Osteoblast (primary cell): ENCODE results near the gene DNAJB6. TPM values are rescaled to one million over a fixed set of nuclear protein-coding genes. Genes with fewer than 3 reads are reported as not detected.

Experiments used
- DNase-seq: peaks from one replicate; pipeline ENCODE4 v3.0.0; 2011; ENCODE audit warnings: low spot score, mixed read lengths; ENCODE audit not compliant: insufficient read length; ENCODE audit errors: missing footprints
- H2AFZ ChIP-seq: 2 replicates; pipeline ENCODE4 v1.6.0; 2011; ENCODE audit warnings: mild to moderate bottlenecking, low read length
- H3K27ac ChIP-seq: 2 replicates; pipeline ENCODE4 v1.5.1; 2011; ENCODE audit warnings: mild to moderate bottlenecking, low read depth, low read length, moderate library complexity
- H3K27me3 ChIP-seq: 2 replicates; pipeline ENCODE4 v1.6.0; 2012; ENCODE audit warnings: mild to moderate bottlenecking, control low read depth, inconsistent platforms, low read length, moderate library complexity; ENCODE audit not compliant: insufficient read depth
- H3K36me3 ChIP-seq: 2 replicates; pipeline ENCODE4 v1.5.1; 2011; ENCODE audit warnings: mild to moderate bottlenecking, low read length, control low read depth, moderate library complexity; ENCODE audit not compliant: insufficient read depth
- H3K4me1 ChIP-seq: 2 replicates; pipeline ENCODE4 v1.5.1; 2011; ENCODE audit warnings: mild to moderate bottlenecking, low read length, control low read depth, moderate library complexity; ENCODE audit not compliant: insufficient read depth
- H3K4me2 ChIP-seq: 2 replicates; pipeline ENCODE4 v1.6.0; 2011; ENCODE audit warnings: mild to moderate bottlenecking, low read length; ENCODE audit not compliant: insufficient read depth
- H3K4me3 ChIP-seq: fragments of 200-600 bp; sonication (generic); 3 replicates; pipeline ENCODE4 v1.5.1; 2012; ENCODE audit warnings: mild to moderate bottlenecking, low read length, inconsistent platforms; ENCODE audit not compliant: insufficient read depth
- H3K79me2 ChIP-seq: 2 replicates; pipeline ENCODE4 v1.6.0; 2012; ENCODE audit warnings: mild to moderate bottlenecking, low read length, control low read depth, inconsistent platforms; ENCODE audit not compliant: insufficient read depth
- H3K9me3 ChIP-seq: 2 replicates; pipeline ENCODE4 v1.5.1; 2011; ENCODE audit warnings: low read depth, low read length, control low read depth
- H4K20me1 ChIP-seq: 2 replicates; pipeline ENCODE4 v1.6.0; 2012; ENCODE audit warnings: mild to moderate bottlenecking, low read length, control low read depth; ENCODE audit not compliant: insufficient read depth
- total RNA-seq: library from RNA; depleted of rRNA; stranded (reverse); fragments of >200 nt; gene quantifications from 2 replicates; pipeline ENCODE4 v1.2.3, GENCODE V29; 2012
- TF ChIP-seq, protein P1 (sequence below): IDR thresholded peaks from 2 replicates; pipeline ENCODE4 v1.5.1; 2011; ENCODE audit warnings: mild to moderate bottlenecking, low read depth, low read length, moderate library complexity; ENCODE audit errors: extremely low read depth

Gene DNAJB6
- total RNA-seq, 1 donor, result 84.7 TPM

- H3K27ac ChIP-seq, result peak overlapping the region; percentile 98
- H3K27me3 ChIP-seq, result no peaks in the 10 kb centered on the region
- peak; percentile 76 for DNase-seq
- H2AFZ ChIP-seq, result peak overlapping the region; percentile 77
- peak overlapping the region; percentile 84 for H3K4me2 ChIP-seq
- no peaks in the 10 kb centered on the region for H3K79me2 ChIP-seq
- H3K36me3 ChIP-seq, result no peaks in the 10 kb centered on the region
- peak overlapping the region; percentile 24 for H3K4me3 ChIP-seq
- H3K4me1 ChIP-seq, result peaks cover 23% of the 10 kb centered on the region
- no peaks in the 10 kb centered on the region for H4K20me1 ChIP-seq
- TF ChIP-seq, protein P1, sequence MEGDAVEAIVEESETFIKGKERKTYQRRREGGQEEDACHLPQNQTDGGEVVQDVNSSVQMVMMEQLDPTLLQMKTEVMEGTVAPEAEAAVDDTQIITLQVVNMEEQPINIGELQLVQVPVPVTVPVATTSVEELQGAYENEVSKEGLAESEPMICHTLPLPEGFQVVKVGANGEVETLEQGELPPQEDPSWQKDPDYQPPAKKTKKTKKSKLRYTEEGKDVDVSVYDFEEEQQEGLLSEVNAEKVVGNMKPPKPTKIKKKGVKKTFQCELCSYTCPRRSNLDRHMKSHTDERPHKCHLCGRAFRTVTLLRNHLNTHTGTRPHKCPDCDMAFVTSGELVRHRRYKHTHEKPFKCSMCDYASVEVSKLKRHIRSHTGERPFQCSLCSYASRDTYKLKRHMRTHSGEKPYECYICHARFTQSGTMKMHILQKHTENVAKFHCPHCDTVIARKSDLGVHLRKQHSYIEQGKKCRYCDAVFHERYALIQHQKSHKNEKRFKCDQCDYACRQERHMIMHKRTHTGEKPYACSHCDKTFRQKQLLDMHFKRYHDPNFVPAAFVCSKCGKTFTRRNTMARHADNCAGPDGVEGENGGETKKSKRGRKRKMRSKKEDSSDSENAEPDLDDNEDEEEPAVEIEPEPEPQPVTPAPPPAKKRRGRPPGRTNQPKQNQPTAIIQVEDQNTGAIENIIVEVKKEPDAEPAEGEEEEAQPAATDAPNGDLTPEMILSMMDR, result no peak
- no peaks in the 10 kb centered on the region for H3K9me3 ChIP-seq
These were observed 26.1 kb upstream of the DNAJB6 start for GRCh38 chr7:157310676-157311185.

DNA sequence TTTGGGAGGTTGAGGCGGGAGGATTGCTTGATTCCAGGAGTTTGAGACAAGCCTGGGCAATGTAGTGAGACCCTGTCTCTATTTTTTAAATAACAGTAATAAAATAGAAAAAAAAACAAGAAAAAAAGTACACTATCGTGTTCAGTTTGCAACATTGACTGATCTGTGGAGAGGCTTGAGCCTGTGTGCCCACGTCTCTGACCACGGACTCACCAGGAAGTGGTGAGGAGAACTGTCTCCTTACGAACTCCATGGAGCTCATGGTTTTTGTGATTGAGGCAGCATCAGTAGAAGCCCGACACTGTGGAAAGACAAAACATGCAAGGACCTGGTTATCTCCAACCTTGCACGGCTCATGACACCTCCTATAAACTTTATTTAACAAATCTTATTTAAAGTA, 23.9 kb upstream of the DNAJB6 start:
- H2AFZ ChIP-seq, result peak overlapping the region; percentile 80
- no peaks in the 10 kb centered on the region for H3K79me2 ChIP-seq
- no peaks in the 10 kb centered on the region for H4K20me1 ChIP-seq
- TF ChIP-seq, protein P1, result no peak
- H3K36me3 ChIP-seq, result no peaks in the 10 kb centered on the region
- DNase-seq, result no peak
- H3K4me1 ChIP-seq, result peaks cover 24% of the 10 kb centered on the region
- H3K4me2 ChIP-seq, result no peak overlapping the region
- H3K27ac ChIP-seq, result no peak overlapping the region
- H3K9me3 ChIP-seq, result no peaks in the 10 kb centered on the region
- no peak overlapping the region for H3K4me3 ChIP-seq
- no peaks in the 10 kb centered on the region for H3K27me3 ChIP-seq

GRCh38 chr7:157313645-157314044, 23.2 kb upstream of the DNAJB6 start:
- H3K79me2 ChIP-seq, result no peaks in the 10 kb centered on the region
- no peaks in the 10 kb centered on the region for H3K9me3 ChIP-seq
- no peak overlapping the region for H3K4me2 ChIP-seq
- no peak overlapping the region for H2AFZ ChIP-seq
- TF ChIP-seq, protein P1, result no peak
- H3K36me3 ChIP-seq, result no peaks in the 10 kb centered on the region
- H3K4me3 ChIP-seq, result no peak overlapping the region
- H3K27ac ChIP-seq, result no peak overlapping the region
- H3K27me3 ChIP-seq, result no peaks in the 10 kb centered on the region
- no peaks in the 10 kb centered on the region for H4K20me1 ChIP-seq
- DNase-seq, result no peak
- H3K4me1 ChIP-seq, result peaks cover 31% of the 10 kb centered on the region

DNA sequence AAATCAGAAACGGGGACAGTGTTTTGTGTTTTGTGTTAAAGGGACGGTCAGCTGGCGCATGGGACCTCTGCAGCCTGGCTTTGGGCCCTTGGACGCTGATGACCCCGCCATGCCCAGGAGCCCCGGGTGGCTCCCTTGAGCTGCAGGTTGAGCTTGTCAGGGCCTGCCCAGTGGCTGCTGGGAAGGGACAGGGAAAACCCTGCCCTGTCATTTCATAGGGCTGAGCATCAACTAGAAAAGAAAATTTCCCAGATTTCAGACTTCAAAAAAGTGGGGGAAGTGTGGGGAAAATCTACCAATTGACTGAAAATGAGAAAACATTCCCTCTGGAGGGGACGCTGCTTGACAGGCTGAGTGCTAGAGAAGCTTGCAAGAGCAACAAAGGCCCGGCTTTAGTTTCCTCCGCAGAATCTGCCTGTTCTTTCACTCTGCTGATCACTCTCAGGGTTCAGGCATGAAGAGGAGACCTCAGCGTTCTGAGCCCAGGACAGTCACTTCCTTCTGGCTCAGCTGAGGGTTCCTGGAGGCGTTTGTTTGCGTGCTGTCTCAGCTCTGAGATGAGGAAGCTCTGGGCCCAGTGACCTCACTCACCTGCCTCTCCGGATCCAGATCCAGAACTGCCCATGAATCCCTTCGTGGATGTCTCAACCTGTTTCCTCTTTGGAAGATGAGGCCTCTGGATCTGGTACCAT, 18.6 kb upstream of the DNAJB6 start:
- no peaks in the 10 kb centered on the region for H3K9me3 ChIP-seq
- H3K79me2 ChIP-seq, result no peaks in the 10 kb centered on the region
- peak overlapping the region; percentile 61 for H3K27ac ChIP-seq
- no peaks in the 10 kb centered on the region for H3K36me3 ChIP-seq
- H3K4me2 ChIP-seq, result peak overlapping the region; percentile 14
- TF ChIP-seq, protein P1, result no peak
- no peak overlapping the region for H3K4me3 ChIP-seq
- H4K20me1 ChIP-seq, result no peaks in the 10 kb centered on the region
- H2AFZ ChIP-seq, result peak overlapping the region; percentile 87
- no peaks in the 10 kb centered on the region for H3K27me3 ChIP-seq
- peak; percentile 92 for DNase-seq
- H3K4me1 ChIP-seq, result peaks cover 9% of the 10 kb centered on the region
